ENCODE measurements around the gene ZNF548. TPM values are rescaled to one million over a fixed set of nuclear protein-coding genes. Genes with fewer than 3 reads are reported as not detected.

ZNF548 gene
- total RNA-seq, 1 experiment from 2014 or later = 4.9 TPM

- Mint-ChIP-seq H3K36me3 (ENCODE audit: insufficient read depth, unreplicated experiment) (peaks cover 40% of the 10 kb centered on the region), H3K27me3 (ENCODE audit: insufficient read depth, unreplicated experiment) (no peaks in the 10 kb centered on the region), H3K4me1 (ENCODE audit: low read depth, unreplicated experiment) (peaks cover 19% of the 10 kb centered on the region), H3K9me3 (ENCODE audit: unreplicated experiment) (peaks cover 10% of the 10 kb centered on the region), H3K27ac (ENCODE audit: unreplicated experiment) (no peak overlapping the region), H3K4me3 (ENCODE audit: unreplicated experiment) (no peak overlapping the region)
- intact Hi-C loops (cut with micrococcal nuclease; ENCODE audit: unreplicated experiment) = loop anchor here (5.0 kb wide), 1 partner anchor 157 kb away; the partner anchor contains the start of gene ZNF460
- H3K4me3 ChIP-seq (ENCODE audit: low read depth, low read length) = no peak overlapping the region
- POLR2A ChIA-PET = no interaction called here
- TF ChIP-seq, protein P1, sequence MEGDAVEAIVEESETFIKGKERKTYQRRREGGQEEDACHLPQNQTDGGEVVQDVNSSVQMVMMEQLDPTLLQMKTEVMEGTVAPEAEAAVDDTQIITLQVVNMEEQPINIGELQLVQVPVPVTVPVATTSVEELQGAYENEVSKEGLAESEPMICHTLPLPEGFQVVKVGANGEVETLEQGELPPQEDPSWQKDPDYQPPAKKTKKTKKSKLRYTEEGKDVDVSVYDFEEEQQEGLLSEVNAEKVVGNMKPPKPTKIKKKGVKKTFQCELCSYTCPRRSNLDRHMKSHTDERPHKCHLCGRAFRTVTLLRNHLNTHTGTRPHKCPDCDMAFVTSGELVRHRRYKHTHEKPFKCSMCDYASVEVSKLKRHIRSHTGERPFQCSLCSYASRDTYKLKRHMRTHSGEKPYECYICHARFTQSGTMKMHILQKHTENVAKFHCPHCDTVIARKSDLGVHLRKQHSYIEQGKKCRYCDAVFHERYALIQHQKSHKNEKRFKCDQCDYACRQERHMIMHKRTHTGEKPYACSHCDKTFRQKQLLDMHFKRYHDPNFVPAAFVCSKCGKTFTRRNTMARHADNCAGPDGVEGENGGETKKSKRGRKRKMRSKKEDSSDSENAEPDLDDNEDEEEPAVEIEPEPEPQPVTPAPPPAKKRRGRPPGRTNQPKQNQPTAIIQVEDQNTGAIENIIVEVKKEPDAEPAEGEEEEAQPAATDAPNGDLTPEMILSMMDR (IDR thresholded peaks at IDR 0.05; ENCODE audit: insufficient read depth in 1 of 2, low read depth in 1 of 2, low read length in 1 of 2, severe bottlenecking in 1 of 2, unreplicated experiment in 1 of 2) = no peak
- no peak for DNase-seq
- peaks cover 9% of the 10 kb centered on the region for H3K36me3 ChIP-seq (ENCODE audit: control insufficient read depth, insufficient read depth, low read length)
- H3K9me3 ChIP-seq = no peaks in the 10 kb centered on the region; the same call in 1 of the 2 replicates
- CTCF ChIA-PET = no interaction called here
- BruUV-seq (replicated peaks) = no TSS peak
- peaks cover 9% of the 10 kb centered on the region; the same call in 1 of the 2 replicates for H3K4me1 ChIP-seq
- H3K27me3 ChIP-seq (replicated peaks; ENCODE audit: control insufficient read depth, insufficient read depth, low read length) = no peaks in the 10 kb centered on the region
Measured at GRCh38 chr19:57438925-57439324, 49.3 kb downstream of the ZNF548 start.

GRCh38 chr19:57441979-57442752, 52.5 kb downstream of the ZNF548 start:
- H3K4me1 Mint-ChIP-seq (ENCODE audit: low read depth, unreplicated experiment) = no peaks in the 10 kb centered on the region
- BruUV-seq (replicated peaks) = no TSS peak
- Histone ChIP-seq H3K36me3 (ENCODE audit: control insufficient read depth, insufficient read depth, low read length) (peaks cover 12% of the 10 kb centered on the region), H3K4me3 (ENCODE audit: low read depth, low read length) (no peak overlapping the region), H3K27me3 (replicated peaks; ENCODE audit: control insufficient read depth, insufficient read depth, low read length) (no peaks in the 10 kb centered on the region), H3K4me1 (no peaks in the 10 kb centered on the region), H3K9me3 (no peaks in the 10 kb centered on the region; the same call in none of the 2 replicates)
- TF ChIP-seq, protein P1 (IDR thresholded peaks at IDR 0.05; ENCODE audit: insufficient read depth in 1 of 2, low read depth in 1 of 2, low read length in 1 of 2, severe bottlenecking in 1 of 2, unreplicated experiment in 1 of 2) = no peak
- peaks cover 10% of the 10 kb centered on the region for H3K9me3 Mint-ChIP-seq (ENCODE audit: unreplicated experiment)
- ChIA-PET CTCF (no interaction called here), POLR2A (no interaction called here)
- no peak overlapping the region for H3K4me3 Mint-ChIP-seq (ENCODE audit: unreplicated experiment)
- H3K27me3 Mint-ChIP-seq (ENCODE audit: insufficient read depth, unreplicated experiment) = no peaks in the 10 kb centered on the region
- intact Hi-C loops (cut with micrococcal nuclease; ENCODE audit: unreplicated experiment) = no loop called here
- no peak overlapping the region for H3K27ac Mint-ChIP-seq (ENCODE audit: unreplicated experiment)
- peaks cover 37% of the 10 kb centered on the region for H3K36me3 Mint-ChIP-seq (ENCODE audit: insufficient read depth, unreplicated experiment)
- DNase-seq = no peak

DNA sequence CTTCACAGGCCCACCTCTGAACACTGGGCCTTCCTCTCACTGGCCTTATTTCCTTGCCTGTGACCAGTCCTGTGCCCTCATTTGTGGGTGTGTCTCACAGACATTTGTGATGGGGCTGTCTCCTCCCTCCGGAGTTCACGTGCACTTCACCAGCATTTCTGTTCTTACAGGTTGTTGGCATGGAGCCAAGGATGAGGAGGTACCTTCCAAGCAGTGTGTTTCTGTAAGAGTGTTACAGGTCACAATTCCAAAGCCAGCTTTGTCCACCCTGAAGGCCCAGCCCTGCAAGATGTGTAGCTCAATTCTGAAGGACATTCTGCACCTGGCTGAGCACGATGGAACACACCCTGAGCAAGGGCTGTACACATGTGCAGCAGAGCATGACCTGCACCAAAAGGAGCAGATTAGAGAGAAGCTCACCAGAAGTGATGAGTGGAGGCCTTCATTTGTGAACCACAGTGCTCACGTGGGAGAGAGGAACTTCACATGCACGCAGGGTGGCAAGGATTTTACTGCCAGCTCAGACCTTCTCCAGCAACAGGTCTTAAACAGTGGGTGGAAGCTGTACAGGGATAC, 53.6 kb downstream of the ZNF548 start:
- DNase-seq = no peak
- no TSS peak for BruUV-seq (replicated peaks)
- POLR2A ChIA-PET = no interaction called here
- Mint-ChIP-seq H3K27me3 (ENCODE audit: insufficient read depth, unreplicated experiment) (no peaks in the 10 kb centered on the region), H3K4me3 (ENCODE audit: unreplicated experiment) (no peak overlapping the region), H3K36me3 (ENCODE audit: insufficient read depth, unreplicated experiment) (peaks cover 37% of the 10 kb centered on the region), H3K4me1 (ENCODE audit: low read depth, unreplicated experiment) (no peaks in the 10 kb centered on the region), H3K9me3 (ENCODE audit: unreplicated experiment) (peaks cover 10% of the 10 kb centered on the region), H3K27ac (ENCODE audit: unreplicated experiment) (no peak overlapping the region)
- TF ChIP-seq, protein P1 (IDR thresholded peaks at IDR 0.05; ENCODE audit: insufficient read depth in 1 of 2, low read depth in 1 of 2, low read length in 1 of 2, severe bottlenecking in 1 of 2, unreplicated experiment in 1 of 2) = no peak
- Histone ChIP-seq H3K4me1 (no peaks in the 10 kb centered on the region), H3K27me3 (replicated peaks; ENCODE audit: control insufficient read depth, insufficient read depth, low read length) (no peaks in the 10 kb centered on the region), H3K4me3 (ENCODE audit: low read depth, low read length) (no peak overlapping the region), H3K36me3 (ENCODE audit: control insufficient read depth, insufficient read depth, low read length) (peaks cover 11% of the 10 kb centered on the region), H3K9me3 (no peaks in the 10 kb centered on the region; the same call in none of the 2 replicates)
- CTCF ChIA-PET = no interaction called here
- intact Hi-C loops (cut with micrococcal nuclease; ENCODE audit: unreplicated experiment) = no loop called here
